HT1080 (cell line): ENCODE results near the gene RALY. TPM values are rescaled to one million over a fixed set of nuclear protein-coding genes. Genes with fewer than 3 reads are reported as not detected.
A peak's percentile ranks its signal among the peaks of the same experiment; 100 is the strongest.

Source experiments
- DNase-seq: peaks from one replicate; pipeline ENCODE4 v3.0.0-alpha.2; 2015; ENCODE audit warnings: low read depth
- total RNA-seq: library from RNA; depleted of rRNA; stranded (reverse); fragments of >200 nt; shearing (Covaris generic); gene quantifications from 2 replicates; pipeline ENCODE4 v1.2.3, GENCODE V29; 2014

The RALY gene
- total RNA-seq, 1 experiment from 2014 or later: 128 TPM

- no peak for DNase-seq
Observed at GRCh38 chr20:33985830-33986229, 7.9 kb upstream of the RALY start.

- DNase-seq: no peak
Observed at GRCh38 chr20:33986560-33987216, 7.0 kb upstream of the RALY start.

GRCh38 chr20:33990075-33990474 lies 3.6 kb upstream of the RALY start:
- no peak for DNase-seq

- DNase-seq: no peak
Observed at GRCh38 chr20:33991502-33991901, 2.2 kb upstream of the RALY start.

- DNase-seq: no peak
Observed at GRCh38 chr20:33992145-33992922, 1.4 kb upstream of the RALY start.

- DNase-seq: peak; percentile 97
Observed at GRCh38 chr20:33992923-33993575, 662 bp upstream of the RALY start.

- peak; percentile 76 for DNase-seq
Observed at GRCh38 chr20:33994222-33994913, 657 bp downstream of the RALY start.

- DNase-seq: no peak
Observed at GRCh38 chr20:33995053-33995831, 1.5 kb downstream of the RALY start.

- no peak for DNase-seq
Observed at GRCh38 chr20:33999025-33999649, 5.4 kb downstream of the RALY start.

- DNase-seq: no peak
Observed at GRCh38 chr20:34001378-34001777, 7.7 kb downstream of the RALY start.

GRCh38 chr20:34004227-34004626 lies 10.5 kb downstream of the RALY start:
- no peak for DNase-seq

GRCh38 chr20:34004790-34005457 lies 11.2 kb downstream of the RALY start:
- DNase-seq: no peak

GRCh38 chr20:34006619-34007018 lies 12.9 kb downstream of the RALY start:
- DNase-seq: no peak

- no peak for DNase-seq
Observed at GRCh38 chr20:34008477-34008876, 14.8 kb downstream of the RALY start.

GRCh38 chr20:34010405-34010931 lies 16.8 kb downstream of the RALY start:
- DNase-seq: no peak

- no peak for DNase-seq
Observed at GRCh38 chr20:34011275-34011674, 17.6 kb downstream of the RALY start.

- no peak for DNase-seq
Observed at GRCh38 chr20:34012330-34012729, 18.6 kb downstream of the RALY start.

- no peak for DNase-seq
Observed at GRCh38 chr20:34012735-34013134, 19.0 kb downstream of the RALY start.

- DNase-seq: no peak
Observed at GRCh38 chr20:34013554-34013953, 19.8 kb downstream of the RALY start.

GRCh38 chr20:34014878-34015277 lies 21.2 kb downstream of the RALY start:
- DNase-seq: no peak
